Colonic mucosa (tissue), 4 donors: ENCODE data around the gene MITF. TPM values are rescaled to one million over a fixed set of nuclear protein-coding genes. Genes with fewer than 3 reads are reported as not detected.
A peak's percentile ranks its signal among the peaks of the same experiment; 100 is the strongest.

Experiments
- DNase-seq: peaks from one replicate; pipeline ENCODE4 v3.0.0-alpha.2; 2020
- H3K27ac ChIP-seq: fragments of 200-600 bp; one replicate; pipeline ENCODE4 v1.8.0; 2021
- H3K27me3 ChIP-seq: fragments of 200-600 bp; one replicate; pipeline ENCODE4 v1.8.0; 2021
- H3K36me3 ChIP-seq: fragments of 200-600 bp; one replicate; pipeline ENCODE4 v1.8.0; 2021
- H3K4me1 ChIP-seq: fragments of 200-600 bp; one replicate; pipeline ENCODE4 v1.8.0; 2021; ENCODE audit warnings: mild to moderate bottlenecking
- H3K4me3 ChIP-seq: fragments of 200-600 bp; one replicate; pipeline ENCODE4 v1.8.0; 2021
- H3K9ac ChIP-seq, 2 donors: one replicate each; pipeline ENCODE4 v1.7.0; 2013; ENCODE audit warnings: control low read depth in 2 of 2, low read depth in 2 of 2, low read length in 2 of 2
- H3K9me3 ChIP-seq: fragments of 200-600 bp; one replicate; pipeline ENCODE4 v1.8.0; 2021
- intact Hi-C: fragments of 100-400 bp; cut with DNase I; formaldehyde crosslinking; loops from one replicate; pipeline ENCODE4 v1.14.1; 2022
- total RNA-seq, 2 donors: library from RNA; stranded (reverse); fragmentation: NEBNext Ultra II Directional in 1 of 2; extraction: Animal tissue kit (Norgen Biotek cat#: 25700) in 1 of 2; gene quantifications; one replicate each; pipeline ENCODE4 v1.2.1, GENCODE V29; 2021
- TF ChIP-seq, protein P1 (sequence below): fragments of 200-600 bp; IDR thresholded peaks from one replicate; pipeline ENCODE4 v1.8.0; 2022; ENCODE audit warnings: antibody characterized with exemption, mild to moderate bottlenecking
- donor health status: healthy.
- donor health status: DM: no; HTN: no; CAD: no.
- donor health status: DM: no; HTN: no; CAD: no.

Gene MITF
- total RNA-seq, 2 donors from 2014 or later = 2.9 to 5.8 TPM

DNA sequence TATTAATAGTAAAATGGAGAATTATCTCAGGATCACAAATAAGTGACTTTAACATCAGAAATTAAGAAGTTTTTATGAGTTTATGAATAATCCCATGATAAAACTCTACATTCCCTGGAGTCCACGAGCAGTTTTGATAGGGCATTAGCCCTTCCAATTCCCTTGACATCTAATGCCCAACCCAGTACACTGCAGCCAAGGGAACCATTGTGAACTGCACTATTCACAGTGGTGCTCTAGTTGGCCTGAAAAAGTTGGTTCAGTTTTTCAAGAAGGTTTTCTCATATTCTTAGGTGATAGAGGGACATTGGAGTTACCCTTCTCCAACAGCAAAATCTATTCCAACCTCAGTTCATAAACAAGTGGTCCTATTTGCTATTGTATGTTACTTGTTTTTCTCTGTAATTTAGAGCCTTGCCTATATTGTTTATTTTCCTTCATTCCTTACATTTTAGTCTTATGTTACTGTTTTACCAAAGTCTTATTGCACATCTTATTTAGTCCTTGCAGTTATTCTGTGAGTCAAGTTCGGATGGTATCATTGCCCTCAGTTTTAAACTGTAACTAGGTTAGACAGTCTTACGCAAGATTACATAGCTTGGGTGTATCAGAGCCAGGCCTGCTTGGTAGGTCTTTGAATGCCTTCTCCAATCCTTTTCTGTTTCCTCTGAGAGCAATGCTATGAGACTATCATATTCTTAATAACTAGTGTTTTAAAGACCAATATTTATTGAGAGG is 202.3 kb downstream of the MITF start:
- no peaks in the 10 kb centered on the region for H3K4me1 ChIP-seq
- H3K9ac ChIP-seq = no peak overlapping the region
- intact Hi-C loops = no loop called here
- no peak overlapping the region for H3K4me3 ChIP-seq
- H3K27ac ChIP-seq = no peak overlapping the region
- no peaks in the 10 kb centered on the region for H3K27me3 ChIP-seq
- TF ChIP-seq, protein P1, sequence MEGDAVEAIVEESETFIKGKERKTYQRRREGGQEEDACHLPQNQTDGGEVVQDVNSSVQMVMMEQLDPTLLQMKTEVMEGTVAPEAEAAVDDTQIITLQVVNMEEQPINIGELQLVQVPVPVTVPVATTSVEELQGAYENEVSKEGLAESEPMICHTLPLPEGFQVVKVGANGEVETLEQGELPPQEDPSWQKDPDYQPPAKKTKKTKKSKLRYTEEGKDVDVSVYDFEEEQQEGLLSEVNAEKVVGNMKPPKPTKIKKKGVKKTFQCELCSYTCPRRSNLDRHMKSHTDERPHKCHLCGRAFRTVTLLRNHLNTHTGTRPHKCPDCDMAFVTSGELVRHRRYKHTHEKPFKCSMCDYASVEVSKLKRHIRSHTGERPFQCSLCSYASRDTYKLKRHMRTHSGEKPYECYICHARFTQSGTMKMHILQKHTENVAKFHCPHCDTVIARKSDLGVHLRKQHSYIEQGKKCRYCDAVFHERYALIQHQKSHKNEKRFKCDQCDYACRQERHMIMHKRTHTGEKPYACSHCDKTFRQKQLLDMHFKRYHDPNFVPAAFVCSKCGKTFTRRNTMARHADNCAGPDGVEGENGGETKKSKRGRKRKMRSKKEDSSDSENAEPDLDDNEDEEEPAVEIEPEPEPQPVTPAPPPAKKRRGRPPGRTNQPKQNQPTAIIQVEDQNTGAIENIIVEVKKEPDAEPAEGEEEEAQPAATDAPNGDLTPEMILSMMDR = no peak
- H3K9me3 ChIP-seq = no peaks in the 10 kb centered on the region
- no peaks in the 10 kb centered on the region for H3K36me3 ChIP-seq
- DNase-seq = no peak

DNA sequence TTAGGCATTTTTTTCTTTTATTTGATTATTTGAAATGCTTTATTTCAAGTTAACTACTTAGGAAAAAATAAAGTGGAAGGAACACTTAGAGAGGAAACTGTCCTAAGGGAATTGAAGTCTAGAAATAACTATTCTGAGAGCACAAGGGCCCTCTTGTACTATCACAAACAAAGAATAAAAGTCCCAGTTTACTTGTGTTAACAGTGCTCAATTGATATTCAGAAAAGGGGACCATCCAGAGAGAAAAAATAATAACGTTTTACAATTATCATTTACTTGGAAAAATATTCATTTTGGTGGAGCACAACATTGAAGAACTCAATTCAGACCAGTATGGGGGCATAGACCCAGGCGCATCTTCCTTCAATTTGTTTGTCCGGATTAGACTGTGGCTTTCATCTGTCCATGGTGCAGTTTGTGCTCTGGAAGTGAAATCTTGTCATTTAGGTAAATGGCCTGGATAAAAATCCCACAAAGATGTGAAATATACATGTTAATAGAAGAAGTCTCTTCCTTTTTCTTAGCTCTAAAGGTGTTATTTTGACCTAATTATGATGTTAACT is 205.7 kb downstream of the MITF start:
- no peak overlapping the region for H3K27ac ChIP-seq
- no peak overlapping the region for H3K4me3 ChIP-seq
- H3K27me3 ChIP-seq = no peaks in the 10 kb centered on the region
- no peaks in the 10 kb centered on the region for H3K36me3 ChIP-seq
- intact Hi-C loops = loop anchor here (5.0 kb wide), 1 partner anchor 253 kb away; no protein-coding TSS in a partner anchor
- H3K9me3 ChIP-seq = no peaks in the 10 kb centered on the region
- no peak overlapping the region for H3K9ac ChIP-seq
- no peak for DNase-seq
- TF ChIP-seq, protein P1 = no peak
- H3K4me1 ChIP-seq = no peaks in the 10 kb centered on the region

DNA sequence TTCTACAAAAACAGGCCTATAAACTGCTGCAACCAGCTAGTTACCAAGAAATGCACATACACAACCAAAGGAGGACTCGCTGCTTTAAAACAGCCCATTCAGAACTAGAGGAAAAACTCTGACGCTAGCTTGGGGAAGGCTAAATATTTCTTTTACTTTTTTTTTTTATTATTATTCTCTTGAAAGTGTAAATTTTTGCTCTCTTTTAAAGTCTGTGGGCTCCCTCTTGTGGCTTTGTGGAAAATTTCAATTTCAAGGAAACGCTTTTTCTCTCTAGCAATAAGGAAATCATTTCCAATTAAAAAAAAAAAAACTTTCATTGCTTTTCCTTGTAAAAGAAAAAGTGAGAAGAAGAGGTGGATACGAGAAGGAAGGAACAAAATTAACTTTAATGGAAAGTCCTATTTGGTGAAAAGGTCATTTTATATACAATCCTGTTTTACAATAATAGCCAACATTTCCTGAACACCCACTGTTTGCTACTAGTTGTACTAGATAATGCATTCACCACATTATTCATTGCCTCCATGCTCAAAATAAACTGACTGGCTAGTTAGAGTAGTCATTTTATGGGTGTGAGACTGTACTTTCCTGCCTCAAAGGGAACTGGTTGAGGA is 209.1 kb downstream of the MITF start:
- no peak overlapping the region for H3K9ac ChIP-seq
- H3K27me3 ChIP-seq = no peaks in the 10 kb centered on the region
- TF ChIP-seq, protein P1 = peak; percentile 49
- no peak for DNase-seq
- H3K36me3 ChIP-seq = no peaks in the 10 kb centered on the region
- intact Hi-C loops = loop anchor here (5.0 kb wide), 1 partner anchor 256 kb away; no protein-coding TSS in a partner anchor
- no peak overlapping the region for H3K4me3 ChIP-seq
- no peak overlapping the region for H3K27ac ChIP-seq
- H3K9me3 ChIP-seq = no peaks in the 10 kb centered on the region
- H3K4me1 ChIP-seq = no peaks in the 10 kb centered on the region

DNA sequence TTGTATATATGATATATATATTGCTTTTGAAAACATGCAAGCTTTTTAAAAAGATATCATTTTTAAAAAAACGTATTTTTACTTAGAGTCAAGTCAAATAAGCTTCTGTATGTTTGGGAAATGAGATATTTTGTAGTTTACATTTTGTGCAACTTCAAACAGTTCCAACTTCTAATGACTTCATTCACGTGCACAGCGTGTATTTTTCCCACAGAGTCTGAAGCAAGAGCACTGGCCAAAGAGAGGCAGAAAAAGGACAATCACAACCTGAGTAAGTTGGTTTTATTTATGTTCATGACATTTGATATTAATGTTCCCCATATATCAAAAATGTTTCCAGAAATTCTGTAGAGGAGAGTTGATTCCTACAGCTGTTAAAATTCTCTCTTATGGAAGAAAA is 212.4 kb downstream of the MITF start:
- H3K27me3 ChIP-seq = no peaks in the 10 kb centered on the region
- DNase-seq = no peak
- H3K27ac ChIP-seq = no peak overlapping the region
- no peak overlapping the region for H3K4me3 ChIP-seq
- no peak overlapping the region for H3K9ac ChIP-seq
- H3K4me1 ChIP-seq = no peaks in the 10 kb centered on the region
- intact Hi-C loops = no loop called here
- TF ChIP-seq, protein P1 = no peak
- no peaks in the 10 kb centered on the region for H3K36me3 ChIP-seq
- no peaks in the 10 kb centered on the region for H3K9me3 ChIP-seq

DNA sequence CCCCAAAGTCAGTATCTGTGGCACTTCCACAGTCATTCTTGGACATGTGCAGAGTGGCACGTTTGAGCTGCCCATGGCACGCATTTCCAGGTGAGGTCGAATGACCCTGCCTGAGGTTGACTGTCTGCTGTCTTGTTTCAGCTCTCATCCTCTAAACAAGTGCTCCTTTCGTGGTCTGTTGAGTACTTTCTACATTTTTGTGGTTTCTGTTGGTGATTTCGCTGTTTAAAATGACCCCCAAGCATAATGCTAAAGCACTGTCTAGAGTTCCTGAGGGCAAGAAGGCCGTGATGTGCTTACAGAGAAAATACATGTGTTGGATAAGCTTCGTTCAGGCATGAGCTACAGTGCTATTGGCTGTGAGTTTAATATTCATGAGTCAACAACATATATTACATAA is 220.3 kb downstream of the MITF start:
- no peak for DNase-seq
- intact Hi-C loops = no loop called here
- Histone ChIP-seq H3K9ac (no peak overlapping the region), H3K4me3 (no peak overlapping the region), H3K9me3 (no peaks in the 10 kb centered on the region), H3K27ac (no peak overlapping the region), H3K4me1 (no peaks in the 10 kb centered on the region), H3K36me3 (no peaks in the 10 kb centered on the region), H3K27me3 (no peaks in the 10 kb centered on the region)
- TF ChIP-seq, protein P1 = no peak
